Uterus (tissue), 2 donors: Measurements from ENCODE around the gene FAM110D.

ENCODE experiments used
- POLR2A ChIP-seq, 2 donors: fragments of 450-650 bp; IDR thresholded peaks; one replicate each; pipeline ENCODE4 v1.6.1; 2016; ENCODE audit warnings: antibody characterized with exemption in 2 of 2, mild to moderate bottlenecking in 1 of 2, moderate library complexity in 1 of 2
- TF ChIP-seq, protein P1 (sequence below), 4 experiments: fragments of 200-600 bp in 2 of 4; fragments of 450-650 bp in 2 of 4; sonication (generic) in 2 of 4; IDR thresholded peaks; one replicate each; pipeline ENCODE4 v1.5.1; 2016 to 2019; ENCODE audit warnings: antibody characterized with exemption in 4 of 4, mild to moderate bottlenecking in 2 of 4, moderate library complexity in 1 of 4

DNA sequence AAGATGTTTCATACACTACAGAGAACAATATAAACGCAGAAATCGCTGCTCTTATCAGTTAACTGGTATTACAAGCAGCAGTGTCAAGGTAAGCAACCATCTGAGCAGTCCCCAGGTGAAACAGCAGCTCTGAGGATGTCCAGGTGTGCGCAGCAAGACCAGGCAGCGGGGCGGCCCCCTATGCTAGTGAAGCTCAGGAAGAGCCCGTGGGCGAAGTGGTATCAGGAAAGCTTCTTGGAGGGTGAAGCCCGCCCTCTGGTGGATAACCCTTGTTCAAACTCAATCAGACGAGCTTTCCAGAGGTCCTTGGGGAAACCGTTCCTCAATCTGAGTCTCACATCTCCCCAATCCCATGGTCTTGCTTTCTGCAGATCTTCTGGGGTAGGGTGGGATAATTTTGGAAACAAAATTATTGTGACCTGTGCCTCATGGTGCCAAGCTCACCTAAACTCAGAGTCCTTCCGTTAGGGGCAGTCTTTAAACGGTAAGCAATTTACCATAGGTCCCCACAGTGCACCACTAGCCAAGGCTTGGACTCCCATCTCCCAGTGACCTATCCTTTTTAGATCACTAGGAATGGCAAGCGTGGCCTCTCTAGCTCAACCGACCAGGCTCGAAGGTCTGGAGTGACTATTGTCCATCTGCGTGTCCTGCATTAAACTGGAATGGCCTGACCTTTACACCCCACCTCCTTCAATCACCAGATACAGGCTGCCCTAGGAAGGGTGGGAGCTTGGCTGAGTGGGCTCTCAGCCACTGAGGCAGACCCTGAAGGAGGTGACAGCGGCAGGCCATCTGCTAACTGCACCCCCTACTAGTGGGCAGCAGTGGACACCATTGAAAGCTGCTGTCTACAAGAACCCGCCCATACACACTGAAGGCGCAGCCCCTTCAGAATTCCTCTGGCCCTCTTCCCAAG, 13.6 kb upstream of the FAM110D start:
- TF ChIP-seq, protein P1, sequence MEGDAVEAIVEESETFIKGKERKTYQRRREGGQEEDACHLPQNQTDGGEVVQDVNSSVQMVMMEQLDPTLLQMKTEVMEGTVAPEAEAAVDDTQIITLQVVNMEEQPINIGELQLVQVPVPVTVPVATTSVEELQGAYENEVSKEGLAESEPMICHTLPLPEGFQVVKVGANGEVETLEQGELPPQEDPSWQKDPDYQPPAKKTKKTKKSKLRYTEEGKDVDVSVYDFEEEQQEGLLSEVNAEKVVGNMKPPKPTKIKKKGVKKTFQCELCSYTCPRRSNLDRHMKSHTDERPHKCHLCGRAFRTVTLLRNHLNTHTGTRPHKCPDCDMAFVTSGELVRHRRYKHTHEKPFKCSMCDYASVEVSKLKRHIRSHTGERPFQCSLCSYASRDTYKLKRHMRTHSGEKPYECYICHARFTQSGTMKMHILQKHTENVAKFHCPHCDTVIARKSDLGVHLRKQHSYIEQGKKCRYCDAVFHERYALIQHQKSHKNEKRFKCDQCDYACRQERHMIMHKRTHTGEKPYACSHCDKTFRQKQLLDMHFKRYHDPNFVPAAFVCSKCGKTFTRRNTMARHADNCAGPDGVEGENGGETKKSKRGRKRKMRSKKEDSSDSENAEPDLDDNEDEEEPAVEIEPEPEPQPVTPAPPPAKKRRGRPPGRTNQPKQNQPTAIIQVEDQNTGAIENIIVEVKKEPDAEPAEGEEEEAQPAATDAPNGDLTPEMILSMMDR (IDR thresholded peaks at IDR 0.05), result peak; percentile 76 to 81 (median 76)
- TF ChIP-seq POLR2A (IDR thresholded peaks at IDR 0.05), result no peak
